Liver (tissue), 9 donors: ENCODE results near the gene CLIP2. TPM values are rescaled to one million over a fixed set of nuclear protein-coding genes. Genes with fewer than 3 reads are reported as not detected.

Source experiments
- DNase-seq: peaks from one replicate; pipeline ENCODE4 v3.0.0-alpha.2; 2017; ENCODE audit warnings: low spot score
- H3K27ac ChIP-seq, 2 donors: one replicate each; pipeline ENCODE4 v1.7.0; 2013; ENCODE audit warnings: inconsistent platforms in 2 of 2, low read length in 2 of 2, control low read depth in 1 of 2, low read depth in 1 of 2, mild to moderate bottlenecking in 1 of 2
- H3K27me3 ChIP-seq, 4 donors: one replicate each; pipeline versions ENCODE4 v1.6.1 to v1.7.0; 2013; ENCODE audit warnings: low read length in 3 of 4, inconsistent platforms in 1 of 4, mild to moderate bottlenecking in 1 of 4, moderate library complexity in 1 of 4; ENCODE audit not compliant: control insufficient read depth in 4 of 4, insufficient read depth in 4 of 4
- H3K36me3 ChIP-seq, 4 donors: one replicate each; pipeline versions ENCODE4 v1.6.1 to v1.7.0; 2013; ENCODE audit warnings: low read length in 3 of 4, mild to moderate bottlenecking in 3 of 4, low read depth in 1 of 4, moderate library complexity in 1 of 4; ENCODE audit not compliant: control insufficient read depth in 4 of 4, insufficient read depth in 3 of 4
- H3K4me1 ChIP-seq, 4 donors: one replicate each; pipeline versions ENCODE4 v1.6.1 to v1.7.0; 2013; ENCODE audit warnings: low read length in 3 of 4, mild to moderate bottlenecking in 3 of 4, moderate library complexity in 1 of 4; ENCODE audit not compliant: control insufficient read depth in 4 of 4, insufficient read depth in 4 of 4
- H3K4me3 ChIP-seq, 3 donors: one replicate each; pipeline versions ENCODE4 v1.6.1 to v1.7.0; 2013; ENCODE audit warnings: low read length in 3 of 3, control low read depth in 1 of 3, low read depth in 1 of 3, mild to moderate bottlenecking in 1 of 3
- H3K9ac ChIP-seq, 2 donors: one replicate each; pipeline ENCODE4 v1.7.0; 2013; ENCODE audit warnings: low read length in 2 of 2, mild to moderate bottlenecking in 2 of 2, moderate library complexity in 2 of 2, control low read depth in 1 of 2, low read depth in 1 of 2
- H3K9me3 ChIP-seq, 4 donors: one replicate each; pipeline versions ENCODE4 v1.6.1 to v1.7.0; 2013; ENCODE audit warnings: low read length in 3 of 4; ENCODE audit not compliant: control insufficient read depth in 4 of 4
- FOXA2 ChIP-seq: IDR thresholded peaks from 2 replicates; pipeline ENCODE4 v1.6.1; 2016; ENCODE audit warnings: antibody characterized with exemption
- HNF4A ChIP-seq, 2 donors: conservative IDR thresholded peaks; 2 replicates each; pipeline ENCODE4 v1.6.1; 2016; ENCODE audit warnings: antibody characterized with exemption in 2 of 2, mild to moderate bottlenecking in 2 of 2
- RAD21 ChIP-seq, 2 donors: IDR thresholded peaks; 2 replicates each; pipeline ENCODE4 v1.6.1; 2016; ENCODE audit warnings: antibody characterized with exemption in 2 of 2, mild to moderate bottlenecking in 2 of 2
- SP1 ChIP-seq: IDR thresholded peaks from 2 replicates; pipeline ENCODE4 v1.6.1; 2018; ENCODE audit warnings: antibody characterized with exemption, mild to moderate bottlenecking
- WGBS: extraction: QIAGEN DNeasy Blood & Tissue Kit; methylation state at CpG from one replicate; pipeline ENCODE4 v1.1.7; 2013; 5-methylcytosine and 5-hydroxymethylcytosine counted together
- polyA plus RNA-seq, 2 donors: library from polyadenylated mRNA; stranded (reverse) in 1 of 2; unstranded in 1 of 2; fragments of 200-250 nt in 1 of 2; fragments of >200 nt in 1 of 2; fragmentation: Nextera tagmentation in 1 of 2; extraction: Ambion mirVana in 1 of 2; gene quantifications; one replicate each; pipeline versions ENCODE4 v1.2.1 to v1.2.3, GENCODE V29; 2013 to 2015
- total RNA-seq, 2 donors: library from RNA; depleted of rRNA; stranded (reverse); fragments of >200 nt; gene quantifications; one replicate each; pipeline ENCODE4 v1.2.3, GENCODE V29; 2014
- TF ChIP-seq, protein P1 (sequence below): IDR thresholded peaks from 2 replicates; pipeline ENCODE4 v1.6.1; 2016; ENCODE audit warnings: antibody characterized with exemption, mild to moderate bottlenecking
- donor health status: healthy.
- donor health status: healthy.
- donor health status: healthy.
- donor health status: healthy.
- donor health status: healthy.

The CLIP2 gene
- total and polyA plus RNA-seq, 4 donors: 1.4 to 6.3 (median 2.5) TPM

DNA sequence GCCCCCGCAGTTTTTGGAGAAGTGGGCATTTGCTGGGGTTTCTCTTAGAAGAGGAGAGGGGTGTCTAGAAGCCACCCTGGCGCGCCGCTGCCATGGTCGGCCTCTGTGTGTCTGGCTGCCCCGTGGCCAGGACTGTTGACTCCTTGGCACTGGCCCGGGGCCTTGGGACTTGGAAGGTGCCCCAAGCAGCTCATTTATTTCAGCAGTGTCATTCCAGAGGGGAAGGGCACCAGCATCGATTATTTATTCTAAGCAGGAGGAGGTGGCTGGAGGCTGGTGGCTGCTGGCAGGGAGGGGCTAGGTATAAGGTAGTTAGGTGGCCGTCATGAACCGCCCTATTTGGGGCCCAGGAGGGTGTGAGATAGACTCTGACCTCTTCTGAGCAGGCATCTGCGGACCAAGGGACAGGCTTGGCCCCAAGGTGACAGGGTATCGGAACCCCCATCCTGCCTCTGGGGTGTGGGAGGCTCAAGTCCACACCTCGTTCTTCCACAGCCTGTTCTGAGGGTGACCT is 166.1 kb downstream of the CLIP2 start:
- peak overlapping the region in 1 of 2 donors; percentile 35 for H3K27ac ChIP-seq
- peaks cover 0 to 1% (median 0%) of the 10 kb centered on the region in 4 donors for H3K36me3 ChIP-seq
- peaks cover 7 to 18% (median 12%) of the 10 kb centered on the region in 4 donors for H3K4me1 ChIP-seq
- DNase-seq: no peak
- TF ChIP-seq, protein P1, sequence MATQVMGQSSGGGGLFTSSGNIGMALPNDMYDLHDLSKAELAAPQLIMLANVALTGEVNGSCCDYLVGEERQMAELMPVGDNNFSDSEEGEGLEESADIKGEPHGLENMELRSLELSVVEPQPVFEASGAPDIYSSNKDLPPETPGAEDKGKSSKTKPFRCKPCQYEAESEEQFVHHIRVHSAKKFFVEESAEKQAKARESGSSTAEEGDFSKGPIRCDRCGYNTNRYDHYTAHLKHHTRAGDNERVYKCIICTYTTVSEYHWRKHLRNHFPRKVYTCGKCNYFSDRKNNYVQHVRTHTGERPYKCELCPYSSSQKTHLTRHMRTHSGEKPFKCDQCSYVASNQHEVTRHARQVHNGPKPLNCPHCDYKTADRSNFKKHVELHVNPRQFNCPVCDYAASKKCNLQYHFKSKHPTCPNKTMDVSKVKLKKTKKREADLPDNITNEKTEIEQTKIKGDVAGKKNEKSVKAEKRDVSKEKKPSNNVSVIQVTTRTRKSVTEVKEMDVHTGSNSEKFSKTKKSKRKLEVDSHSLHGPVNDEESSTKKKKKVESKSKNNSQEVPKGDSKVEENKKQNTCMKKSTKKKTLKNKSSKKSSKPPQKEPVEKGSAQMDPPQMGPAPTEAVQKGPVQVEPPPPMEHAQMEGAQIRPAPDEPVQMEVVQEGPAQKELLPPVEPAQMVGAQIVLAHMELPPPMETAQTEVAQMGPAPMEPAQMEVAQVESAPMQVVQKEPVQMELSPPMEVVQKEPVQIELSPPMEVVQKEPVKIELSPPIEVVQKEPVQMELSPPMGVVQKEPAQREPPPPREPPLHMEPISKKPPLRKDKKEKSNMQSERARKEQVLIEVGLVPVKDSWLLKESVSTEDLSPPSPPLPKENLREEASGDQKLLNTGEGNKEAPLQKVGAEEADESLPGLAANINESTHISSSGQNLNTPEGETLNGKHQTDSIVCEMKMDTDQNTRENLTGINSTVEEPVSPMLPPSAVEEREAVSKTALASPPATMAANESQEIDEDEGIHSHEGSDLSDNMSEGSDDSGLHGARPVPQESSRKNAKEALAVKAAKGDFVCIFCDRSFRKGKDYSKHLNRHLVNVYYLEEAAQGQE: no peak
- TF ChIP-seq RAD21 (IDR thresholded peaks at IDR 0.05): peak in 1 of 2 donors; percentile 27
- TF ChIP-seq FOXA2: no peak
- no peak for TF ChIP-seq SP1
- TF ChIP-seq HNF4A (conservative IDR thresholded peaks at IDR 0.05): peak; percentile 26 to 46
- no peak overlapping the region for H3K9ac ChIP-seq
- no peak overlapping the region for H3K4me3 ChIP-seq
- no peaks in the 10 kb centered on the region for H3K27me3 ChIP-seq
- WGBS: 50% methylated on average over 13 of the region's 13 CpGs
- H3K9me3 ChIP-seq: no peaks in the 10 kb centered on the region

Other genes starting within 250 kb of the CLIP2 start
- gene LIMK1, start 205.6 kb upstream of the CLIP2 start, total RNA-seq: 1 to 10 TPM; 3.6 to 4.1 TPM
- gene LIMK1, start 205.6 kb upstream of the CLIP2 start, polyA plus RNA-seq: 1 to 10 TPM in 1 of 2 donors, under 1 TPM in 1; 0.63 to 3.3 TPM
- gene EIF4H, start 115.1 kb upstream of the CLIP2 start, total RNA-seq: 100 to 1,000 TPM; 165 to 166 TPM
- gene EIF4H, start 115.1 kb upstream of the CLIP2 start, polyA plus RNA-seq: 100 to 1,000 TPM in 1 of 2 donors, 10 to 100 TPM in 1; 81.6 to 139 TPM
- gene LAT2, start 79.4 kb upstream of the CLIP2 start, total RNA-seq: 1 to 10 TPM; 7.2 to 8.3 TPM
- 1 to 10 TPM; 4.8 to 5.3 TPM for gene LAT2, start 79.4 kb upstream of the CLIP2 start, polyA plus RNA-seq
- gene RFC2, start 35.0 kb upstream of the CLIP2 start, total RNA-seq: 10 to 100 TPM; 12.8 to 23.8 TPM
- 10 to 100 TPM; 14.1 to 15.6 TPM for gene RFC2, start 35.0 kb upstream of the CLIP2 start, polyA plus RNA-seq
- 1 to 10 TPM; 2.0 to 3.3 TPM for gene GTF2IRD1, start 164.5 kb downstream of the CLIP2 start, total RNA-seq
- gene GTF2IRD1, start 164.5 kb downstream of the CLIP2 start, polyA plus RNA-seq: 1 to 10 TPM; 3.3 to 7.4 TPM